HEK293T (cell line): ENCODE data around the gene ABHD5.

Experiments
- CTCF ChIA-PET: fragments of 350-600 bp; formaldehyde crosslinking; extraction: SDS; loops from one replicate; lab custom pipeline; 2021; ENCODE audit warnings: antibody characterized with exemption, inconsistent platforms; lab: Yijun Ruan, JAX
- POLR2A ChIA-PET: fragments of 350-600 bp; formaldehyde crosslinking; extraction: SDS; loops from one replicate; lab custom pipeline; 2020; ENCODE audit warnings: antibody characterized with exemption, inconsistent platforms; lab: Yijun Ruan, JAX
- DNase-seq: peaks from one replicate; pipeline ENCODE4 v3.0.0; 2012; ENCODE audit warnings: mixed read lengths; ENCODE audit errors: extremely low spot score
- ARNT ChIP-seq: fragments of 450-650 bp; IDR thresholded peaks from 2 replicates; pipeline ENCODE4 v1.6.1; 2017; ENCODE audit warnings: mild to moderate bottlenecking
- BHLHE40 ChIP-seq: fragments of 450-650 bp; IDR thresholded peaks from 2 replicates; pipeline ENCODE4 v1.6.1; 2016; ENCODE audit warnings: mild to moderate bottlenecking, moderate library complexity, borderline replicate concordance
- CTBP1 ChIP-seq: fragments of 450-650 bp; IDR thresholded peaks from 2 replicates; pipeline ENCODE4 v1.6.1; 2016; ENCODE audit warnings: borderline replicate concordance
- ELF4 ChIP-seq: fragments of 450-650 bp; IDR thresholded peaks from 2 replicates; pipeline ENCODE4 v1.6.1; 2017; ENCODE audit warnings: antibody characterized with exemption
- FOXA1 ChIP-seq: fragments of 450-650 bp; IDR thresholded peaks from 2 replicates; pipeline ENCODE4 v1.6.1; 2016; ENCODE audit warnings: mild to moderate bottlenecking
- FOXK2 ChIP-seq: fragments of 450-650 bp; IDR thresholded peaks from 2 replicates; pipeline ENCODE4 v1.6.1; 2016; ENCODE audit warnings: mild to moderate bottlenecking
- FOXM1 ChIP-seq: fragments of 450-650 bp; IDR thresholded peaks from 2 replicates; pipeline ENCODE4 v1.6.1; 2017; ENCODE audit warnings: mild to moderate bottlenecking, borderline replicate concordance
- HDGF ChIP-seq: fragments of 450-650 bp; IDR thresholded peaks from 2 replicates; pipeline ENCODE4 v1.6.1; 2017; ENCODE audit warnings: antibody characterized with exemption, borderline replicate concordance
- L3MBTL2 ChIP-seq: fragments of 450-650 bp; conservative IDR thresholded peaks from 2 replicates; pipeline ENCODE4 v1.6.1; 2016; ENCODE audit warnings: mild to moderate bottlenecking
- LEF1 ChIP-seq: fragments of 450-650 bp; IDR thresholded peaks from 2 replicates; pipeline ENCODE4 v1.6.1; 2017; ENCODE audit warnings: mild to moderate bottlenecking, borderline replicate concordance
- NFRKB ChIP-seq: fragments of 450-650 bp; IDR thresholded peaks from 2 replicates; pipeline ENCODE4 v1.6.1; 2016; ENCODE audit warnings: mild to moderate bottlenecking, moderate library complexity
- PKNOX1 ChIP-seq: fragments of 450-650 bp; IDR thresholded peaks from 2 replicates; pipeline ENCODE4 v1.6.1; 2016
- SP1 ChIP-seq: fragments of 450-650 bp; IDR thresholded peaks from 2 replicates; pipeline ENCODE4 v1.6.1; 2017
- SUZ12 ChIP-seq: fragments of 450-650 bp; IDR thresholded peaks from 2 replicates; pipeline ENCODE4 v1.6.1; 2016; ENCODE audit warnings: mild to moderate bottlenecking
- TARDBP ChIP-seq: fragments of 450-650 bp; IDR thresholded peaks from 2 replicates; pipeline ENCODE4 v1.6.1; 2016
- ZNF384 ChIP-seq: fragments of 450-650 bp; IDR thresholded peaks from 2 replicates; pipeline ENCODE4 v1.6.1; 2016

ABHD5 gene

GRCh38 chr3:43768381-43768973, 77.7 kb downstream of the ABHD5 start:
- POLR2A ChIA-PET: no interaction called here
- CTCF ChIA-PET: no interaction called here
- DNase-seq: no peak
- TF ChIP-seq FOXM1: no peak
- no peak for TF ChIP-seq BHLHE40
- TF ChIP-seq FOXA1: no peak
- TF ChIP-seq NFRKB: no peak
- TF ChIP-seq ZNF384: no peak
- TF ChIP-seq FOXK2: no peak
- no peak for TF ChIP-seq PKNOX1
- TF ChIP-seq ARNT: no peak

GRCh38 chr3:43769097-43769884, 78.6 kb downstream of the ABHD5 start:
- TF ChIP-seq ARNT: 0 out of 2 replicates have a peak, but pooled peaks have one; percentile 41
- TF ChIP-seq PKNOX1: no peak
- DNase-seq: peak; percentile 95
- ChIA-PET POLR2A (no interaction called here), CTCF (interaction anchor here (0.6 kb wide), 1 partner anchor 9 kb away, joined by 3 read pairs; no protein-coding TSS in a partner anchor)

- ChIA-PET POLR2A (no interaction called here), CTCF (no interaction called here)
- DNase-seq: no peak
- TF ChIP-seq LEF1 (no peak), BHLHE40 (no peak), L3MBTL2 (no peak)
These were observed 79.2 kb downstream of the ABHD5 start for GRCh38 chr3:43769885-43770425.

GRCh38 chr3:43770426-43771103, 79.8 kb downstream of the ABHD5 start:
- DNase-seq: no peak
- ChIA-PET CTCF (no interaction called here), POLR2A (no interaction called here)
- no peak for TF ChIP-seq FOXM1
- no peak for TF ChIP-seq LEF1

- no peak for DNase-seq
- TF ChIP-seq ARNT (no peak), SP1 (no peak), PKNOX1 (no peak), SUZ12 (no peak), HDGF (no peak), FOXK2 (no peak), FOXM1 (no peak), LEF1 (no peak), CTBP1 (no peak), ZNF384 (no peak), BHLHE40 (no peak)
- ChIA-PET POLR2A (no interaction called here), CTCF (no interaction called here)
These were observed 80.9 kb downstream of the ABHD5 start for GRCh38 chr3:43771610-43772009.

GRCh38 chr3:43773273-43774094, 82.7 kb downstream of the ABHD5 start:
- CTCF ChIA-PET: no interaction called here
- POLR2A ChIA-PET: no interaction called here
- no peak for DNase-seq
- TF ChIP-seq CTBP1 (no peak), ARNT (no peak), TARDBP (no peak), FOXA1 (no peak), FOXM1 (no peak), ELF4 (no peak), L3MBTL2 (no peak), SP1 (no peak)
